ENCODE measurements around the gene TMEM132C. TPM values are rescaled to one million over a fixed set of nuclear protein-coding genes. Genes with fewer than 3 reads are reported as not detected.

Gene TMEM132C
- polyA plus RNA-seq, 4 donors = 2.7 to 5.6 (median 3.2) TPM

DNA sequence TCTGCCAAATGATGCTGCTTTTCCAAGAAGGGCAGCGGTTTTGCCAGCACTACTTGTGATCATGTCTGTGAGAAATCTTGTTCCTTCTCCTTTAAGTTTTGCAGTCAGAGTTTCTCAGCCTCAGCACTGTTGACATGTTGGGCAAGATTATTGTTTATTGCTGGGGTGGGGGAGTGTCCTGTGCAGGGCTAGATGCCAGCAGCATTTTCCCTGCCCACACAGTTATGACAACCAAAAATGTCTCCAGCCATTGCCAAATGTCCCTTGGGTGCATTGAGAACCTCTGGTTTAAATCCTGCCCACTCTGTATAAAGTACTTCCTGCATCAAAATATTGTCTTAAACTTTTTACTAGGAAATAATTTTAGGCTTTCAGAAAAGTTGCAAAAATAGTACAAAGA lies 20.0 kb downstream of the TMEM132C start:
- no peak for DNase-seq (ENCODE audit: low read depth in 4 of 4, low spot score in 3 of 4)

DNA sequence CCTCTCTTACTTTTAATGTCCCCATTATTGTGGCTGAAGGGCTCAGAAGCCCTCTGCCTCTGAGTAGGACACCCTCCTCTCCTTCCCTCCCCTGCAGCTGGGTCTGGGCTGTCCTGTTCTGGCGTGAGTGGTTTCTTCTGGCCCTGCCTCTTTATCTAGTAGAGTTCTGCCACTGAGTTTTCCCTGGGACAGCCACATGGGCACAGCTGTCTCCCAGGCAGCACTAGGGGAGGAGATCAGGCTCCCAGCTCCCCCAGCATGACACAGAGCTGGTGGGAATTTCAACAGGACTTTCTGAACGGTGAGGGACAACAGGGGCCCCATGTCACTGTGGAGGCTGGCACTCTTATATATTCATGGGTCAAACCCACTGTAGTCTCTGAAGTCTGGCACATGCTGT lies 21.4 kb downstream of the TMEM132C start:
- no peak for DNase-seq (ENCODE audit: low read depth in 4 of 4, low spot score in 3 of 4)

DNA sequence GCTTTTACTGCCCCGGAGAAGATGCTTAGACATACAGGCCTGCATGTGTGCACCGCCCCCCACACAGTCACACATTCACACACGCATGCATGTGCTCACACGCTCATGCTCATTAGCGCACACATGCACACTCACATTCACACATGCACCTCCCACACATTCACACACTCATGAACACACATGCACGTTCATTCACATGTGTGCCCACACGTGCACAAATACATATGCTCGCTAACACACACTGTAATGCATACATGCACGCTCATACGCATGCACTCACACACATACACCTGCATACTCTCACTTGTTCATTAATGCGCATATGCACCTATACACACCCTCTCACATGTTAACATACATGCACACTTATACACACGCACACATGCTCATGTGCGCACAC lies 21.9 kb downstream of the TMEM132C start:
- DNase-seq (ENCODE audit: low read depth in 4 of 4, low spot score in 3 of 4) = no peak

DNA sequence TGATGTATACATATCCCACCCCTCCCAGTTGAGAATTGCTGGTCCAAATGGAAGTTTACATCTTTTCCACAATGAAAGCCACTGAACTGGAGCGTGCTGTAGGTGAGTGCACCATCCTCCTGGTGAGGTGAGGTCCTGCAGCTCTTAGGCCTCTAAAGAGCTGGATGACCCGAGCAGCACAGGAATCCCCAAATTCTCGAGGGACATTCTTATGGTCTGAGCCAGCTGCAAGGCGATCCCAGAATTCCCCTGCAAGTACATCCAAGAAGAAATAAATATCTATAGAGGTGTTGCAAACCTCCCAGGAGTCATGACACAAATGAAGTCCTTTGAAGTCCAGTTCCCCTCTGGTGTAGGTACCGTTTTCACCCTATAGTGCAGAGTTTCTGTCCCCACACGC lies 24.0 kb downstream of the TMEM132C start:
- DNase-seq (ENCODE audit: low read depth in 4 of 4, low spot score in 3 of 4) = no peak

- DNase-seq (ENCODE audit: low read depth in 4 of 4, low spot score in 3 of 4) = no peak
These were observed 31.2 kb downstream of the TMEM132C start for GRCh38 chr12:128298091-128298748.

- no peak for DNase-seq (ENCODE audit: low read depth in 4 of 4, low spot score in 3 of 4)
These were observed 38.4 kb downstream of the TMEM132C start for GRCh38 chr12:128305336-128305892.

DNA sequence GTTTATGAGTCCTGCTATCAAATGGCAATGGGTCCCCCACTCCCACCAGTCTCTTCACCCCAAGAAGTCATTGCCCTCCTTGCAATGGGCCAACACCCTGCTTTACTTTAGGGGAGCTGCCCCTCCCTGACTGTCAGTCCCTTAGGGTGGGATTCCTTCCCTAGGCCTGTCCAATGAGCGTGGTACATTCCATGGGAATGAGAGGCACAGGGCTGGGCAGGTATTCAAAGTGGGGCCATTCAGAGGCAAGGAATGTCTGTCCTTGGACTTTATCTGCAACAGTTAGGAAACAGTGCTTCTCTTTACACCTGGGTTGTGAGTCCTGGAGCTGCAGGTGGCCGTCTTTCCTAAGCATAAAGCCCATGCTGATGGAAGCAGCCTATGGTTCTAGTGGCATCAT lies 40.8 kb downstream of the TMEM132C start:
- no peak for DNase-seq (ENCODE audit: low read depth in 4 of 4, low spot score in 3 of 4)

DNA sequence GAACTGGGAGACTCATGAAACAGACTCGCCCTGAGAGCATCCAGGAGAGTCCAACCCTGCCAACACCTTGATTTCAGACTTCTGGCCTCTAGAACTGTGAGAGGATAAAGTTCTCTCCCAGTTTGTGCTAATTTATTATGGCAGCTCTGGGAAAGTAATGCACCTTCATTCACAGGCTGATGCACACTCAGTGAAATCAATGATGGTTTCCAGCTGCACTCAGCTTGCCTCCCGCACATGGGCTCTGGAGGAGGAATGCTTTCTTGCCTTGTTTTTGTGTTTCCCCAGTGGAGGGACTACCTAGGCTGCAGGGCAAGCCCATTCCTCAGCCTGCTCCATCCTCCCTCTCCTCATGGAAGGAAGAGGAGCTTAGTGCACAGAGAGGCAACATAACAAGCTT lies 45.7 kb downstream of the TMEM132C start:
- DNase-seq (ENCODE audit: low read depth in 4 of 4, low spot score in 3 of 4) = no peak

DNA sequence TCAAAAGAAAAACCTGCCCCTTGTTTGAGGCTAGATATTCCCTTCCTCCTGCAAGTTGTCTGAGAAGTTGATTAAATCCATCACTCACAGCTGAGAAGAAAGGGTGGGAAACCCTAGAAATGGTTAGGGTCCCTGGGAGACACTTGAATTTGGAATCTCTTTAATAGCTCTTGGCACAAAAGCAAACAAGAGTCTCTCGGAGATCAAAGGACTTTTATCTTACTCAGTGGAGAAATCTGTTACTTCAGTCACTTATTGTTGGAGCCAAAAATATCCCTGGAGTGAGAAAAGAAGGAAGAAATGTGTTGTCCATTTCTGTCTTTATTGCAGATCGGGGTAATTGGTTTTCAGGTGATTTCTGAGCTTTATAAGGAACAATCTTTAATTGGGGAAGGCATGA lies 47.0 kb downstream of the TMEM132C start:
- DNase-seq (ENCODE audit: low read depth in 4 of 4, low spot score in 3 of 4) = no peak

DNA sequence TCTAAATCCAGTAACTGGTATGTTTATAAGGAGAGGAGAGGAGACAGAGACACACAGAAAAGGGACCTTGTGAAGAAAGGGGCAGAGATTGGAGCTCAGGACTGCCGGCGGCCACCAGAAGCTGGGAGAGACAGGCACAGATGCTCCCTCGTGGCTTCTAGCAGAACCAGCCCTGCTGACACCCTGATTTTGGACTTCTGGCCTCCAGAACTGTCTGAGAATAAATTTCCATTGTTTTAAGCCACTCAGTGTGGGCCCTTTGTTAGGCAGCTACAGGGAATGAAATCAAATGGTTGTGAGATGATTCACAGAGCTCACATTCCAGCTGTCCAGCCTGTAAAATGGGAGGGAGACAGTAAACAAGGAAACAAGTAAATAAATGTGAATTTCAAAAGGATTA lies 47.6 kb downstream of the TMEM132C start:
- no peak for DNase-seq (ENCODE audit: low read depth in 4 of 4, low spot score in 3 of 4)

GRCh38 chr12:128316078-128316477 lies 49.1 kb downstream of the TMEM132C start:
- no peak for DNase-seq (ENCODE audit: low read depth in 4 of 4, low spot score in 3 of 4)

DNA sequence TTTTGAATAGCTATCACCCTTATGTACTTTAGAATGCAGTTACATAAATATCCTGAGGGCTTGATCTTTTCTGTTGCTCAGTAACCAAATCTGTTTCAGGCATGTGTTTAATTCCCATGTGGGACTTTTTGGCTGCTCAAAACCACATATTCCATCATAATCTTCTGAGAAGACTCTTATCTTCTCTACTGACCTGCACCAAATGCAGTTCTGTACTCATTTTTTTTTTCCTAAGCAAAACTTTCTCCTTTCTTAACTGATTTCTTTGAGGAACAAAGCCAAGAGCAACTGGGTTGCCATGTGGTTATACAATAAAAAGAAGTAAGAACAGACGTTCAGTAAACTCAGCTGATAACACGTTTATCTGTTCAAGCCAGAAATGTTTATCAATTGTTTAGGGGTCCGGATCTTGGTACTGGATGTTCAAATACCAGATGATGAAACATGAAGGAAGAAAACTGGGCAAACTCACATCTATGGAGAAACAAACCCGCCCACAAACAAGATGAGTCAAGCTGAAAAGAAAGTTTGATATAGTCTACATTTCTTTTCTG lies 50.1 kb downstream of the TMEM132C start:
- DNase-seq (ENCODE audit: low read depth in 4 of 4, low spot score in 3 of 4) = no peak

- DNase-seq (ENCODE audit: low read depth in 4 of 4, low spot score in 3 of 4) = no peak
These were observed 51.4 kb downstream of the TMEM132C start for GRCh38 chr12:128318341-128318740.

GRCh38 chr12:128318946-128319345 lies 52.0 kb downstream of the TMEM132C start:
- no peak for DNase-seq (ENCODE audit: low read depth in 4 of 4, low spot score in 3 of 4)

GRCh38 chr12:128322341-128322740 lies 55.4 kb downstream of the TMEM132C start:
- DNase-seq (ENCODE audit: low read depth in 4 of 4, low spot score in 3 of 4) = no peak

- no peak for DNase-seq (ENCODE audit: low read depth in 4 of 4, low spot score in 3 of 4)
These were observed 56.4 kb downstream of the TMEM132C start for GRCh38 chr12:128323145-128323920.

DNA sequence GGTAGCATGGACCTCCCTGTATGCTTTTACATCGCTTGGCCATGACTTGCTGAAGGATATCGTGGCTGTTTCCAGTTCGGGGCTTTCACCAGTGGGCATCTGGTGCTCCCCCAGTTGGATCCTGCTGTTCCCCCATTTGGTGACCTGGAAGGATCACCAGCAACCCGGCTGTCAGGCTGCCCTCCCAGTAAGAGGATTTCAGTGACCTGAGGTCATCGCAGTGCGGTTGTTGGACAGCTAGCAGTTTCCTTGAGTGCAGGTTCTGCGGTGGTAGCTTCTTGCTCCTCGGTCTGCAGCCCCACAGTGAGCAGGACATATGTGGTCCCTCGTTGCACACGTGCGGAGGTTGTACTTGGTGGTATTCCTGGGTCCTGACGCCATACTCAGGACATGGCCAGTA lies 58.7 kb downstream of the TMEM132C start:
- DNase-seq (ENCODE audit: low read depth in 4 of 4, low spot score in 3 of 4) = no peak

GRCh38 chr12:128326406-128326805 lies 59.4 kb downstream of the TMEM132C start:
- no peak for DNase-seq (ENCODE audit: low read depth in 4 of 4, low spot score in 3 of 4)

- DNase-seq (ENCODE audit: low read depth in 4 of 4, low spot score in 3 of 4) = no peak
These were observed 62.0 kb downstream of the TMEM132C start for GRCh38 chr12:128328961-128329360.

DNA sequence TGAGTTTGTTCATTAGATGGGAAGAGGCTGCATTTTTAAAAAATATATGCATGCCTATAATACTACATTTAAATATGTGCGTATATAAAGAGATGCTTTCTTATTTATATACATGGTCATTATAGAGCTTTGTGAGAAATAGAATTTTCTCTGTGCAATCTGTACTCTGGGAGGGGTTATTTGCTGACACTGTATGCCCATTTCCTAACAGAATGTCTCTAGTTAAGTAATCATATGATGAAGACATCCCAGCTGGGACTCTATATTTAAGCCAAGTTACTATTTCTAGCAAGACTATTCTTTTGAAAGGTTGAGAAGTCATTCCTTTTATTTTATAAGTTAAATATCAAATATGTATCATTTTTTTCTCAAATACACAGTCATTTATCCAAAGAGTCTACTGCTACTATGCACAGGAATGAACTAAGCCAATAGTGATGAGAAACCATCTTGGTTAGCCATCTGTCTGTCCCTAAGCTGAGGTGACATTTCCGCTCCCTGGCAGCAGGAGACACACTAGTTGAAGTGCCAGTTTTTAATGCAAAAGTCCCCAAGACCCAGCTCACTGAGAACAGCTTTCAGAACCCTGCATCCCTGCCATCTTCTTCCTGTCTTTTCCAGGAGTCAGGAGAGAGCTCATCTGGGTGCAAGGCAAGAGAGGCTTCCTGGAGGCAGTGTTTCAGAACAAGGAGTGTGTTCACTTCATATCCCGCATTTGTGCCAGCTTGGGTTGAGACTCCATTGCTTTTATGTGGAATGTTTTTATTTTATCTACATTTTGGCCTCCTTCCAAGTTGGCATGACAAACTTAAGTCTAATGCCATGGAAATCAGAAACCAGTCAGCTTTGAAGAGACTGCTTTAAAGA lies 69.5 kb downstream of the TMEM132C start:
- DNase-seq (ENCODE audit: low read depth in 4 of 4, low spot score in 3 of 4) = no peak

- DNase-seq (ENCODE audit: low read depth in 4 of 4, low spot score in 3 of 4) = no peak
These were observed 70.0 kb downstream of the TMEM132C start for GRCh38 chr12:128337071-128337345.

Measured in left renal pelvis (tissue), 4 donors.